ENCODE measurements around the gene MS4A8. TPM values are rescaled to one million over a fixed set of nuclear protein-coding genes. Genes with fewer than 3 reads are reported as not detected.

The MS4A8 gene
- total RNA-seq, 1 donor from 2014 or later = not detected

GRCh38 chr11:60741421-60741820 lies 42.0 kb downstream of the MS4A8 start:
- H3K27me3 Mint-ChIP-seq (ENCODE audit: low read depth) = peaks cover 23% of the 10 kb centered on the region
- no peak overlapping the region for H3K4me3 Mint-ChIP-seq
- TF ChIP-seq CTCF (IDR thresholded peaks at IDR 0.05; ENCODE audit: unreplicated experiment) = no peak
- no peak for DNase-seq (ENCODE audit: low spot score in 2 of 2, unreplicated experiment in 2 of 2)
- H3K9me3 Mint-ChIP-seq = peaks cover 14% of the 10 kb centered on the region
- H3K4me1 Mint-ChIP-seq = peaks cover 5% of the 10 kb centered on the region
- H3K27ac Mint-ChIP-seq = no peak overlapping the region
- H3K36me3 Mint-ChIP-seq = no peaks in the 10 kb centered on the region

- Mint-ChIP-seq H3K36me3 (no peaks in the 10 kb centered on the region), H3K4me1 (peaks cover 5% of the 10 kb centered on the region)
These were observed 43.6 kb downstream of the MS4A8 start for GRCh38 chr11:60743058-60743457.

GRCh38 chr11:60744114-60744513 lies 44.7 kb downstream of the MS4A8 start:
- DNase-seq (ENCODE audit: low spot score in 2 of 2, unreplicated experiment in 2 of 2) = no peak
- H3K27ac Mint-ChIP-seq = no peak overlapping the region
- H3K27me3 Mint-ChIP-seq (ENCODE audit: low read depth) = peaks cover 5% of the 10 kb centered on the region
- no peak for TF ChIP-seq CTCF (IDR thresholded peaks at IDR 0.05; ENCODE audit: unreplicated experiment)
- H3K36me3 Mint-ChIP-seq = no peaks in the 10 kb centered on the region
- H3K9me3 Mint-ChIP-seq = peaks cover 14% of the 10 kb centered on the region
- no peak overlapping the region for H3K4me3 Mint-ChIP-seq
- peaks cover 5% of the 10 kb centered on the region for H3K4me1 Mint-ChIP-seq

More at GRCh38 chr11:60743058-60743457, 43.6 kb downstream of the MS4A8 start:
- no peak for DNase-seq (ENCODE audit: low spot score in 2 of 2, unreplicated experiment in 2 of 2)
- Mint-ChIP-seq H3K27me3 (ENCODE audit: low read depth) (peaks cover 12% of the 10 kb centered on the region), H3K4me3 (no peak overlapping the region), H3K9me3 (peaks cover 14% of the 10 kb centered on the region), H3K27ac (no peak overlapping the region)
- no peak for TF ChIP-seq CTCF (IDR thresholded peaks at IDR 0.05; ENCODE audit: unreplicated experiment)

- H3K27me3 Mint-ChIP-seq (ENCODE audit: low read depth) = peaks cover 12% of the 10 kb centered on the region
- H3K4me3 Mint-ChIP-seq = no peak overlapping the region
- no peaks in the 10 kb centered on the region for H3K36me3 Mint-ChIP-seq
- H3K4me1 Mint-ChIP-seq = peaks cover 5% of the 10 kb centered on the region
- peaks cover 6% of the 10 kb centered on the region for H3K9me3 Mint-ChIP-seq
- no peak for TF ChIP-seq CTCF (IDR thresholded peaks at IDR 0.05; ENCODE audit: unreplicated experiment)
- DNase-seq (ENCODE audit: low spot score in 2 of 2, unreplicated experiment in 2 of 2) = no peak
- H3K27ac Mint-ChIP-seq = no peak overlapping the region
These were observed 48.0 kb downstream of the MS4A8 start for GRCh38 chr11:60747359-60747873.

GRCh38 chr11:60748225-60748624 lies 48.8 kb downstream of the MS4A8 start:
- peaks cover 16% of the 10 kb centered on the region for H3K27me3 Mint-ChIP-seq (ENCODE audit: low read depth)
- H3K36me3 Mint-ChIP-seq = no peaks in the 10 kb centered on the region
- TF ChIP-seq CTCF (IDR thresholded peaks at IDR 0.05; ENCODE audit: unreplicated experiment) = no peak
- H3K9me3 Mint-ChIP-seq = no peaks in the 10 kb centered on the region
- H3K4me3 Mint-ChIP-seq = no peak overlapping the region
- no peak overlapping the region for H3K27ac Mint-ChIP-seq
- peaks cover 5% of the 10 kb centered on the region for H3K4me1 Mint-ChIP-seq
- DNase-seq (ENCODE audit: low spot score in 2 of 2, unreplicated experiment in 2 of 2) = no peak

- DNase-seq (ENCODE audit: low spot score in 2 of 2, unreplicated experiment in 2 of 2) = no peak
- Mint-ChIP-seq H3K4me3 (no peak overlapping the region), H3K36me3 (no peaks in the 10 kb centered on the region), H3K9me3 (no peaks in the 10 kb centered on the region), H3K27me3 (ENCODE audit: low read depth) (peaks cover 19% of the 10 kb centered on the region), H3K4me1 (peaks cover 5% of the 10 kb centered on the region), H3K27ac (no peak overlapping the region)
- TF ChIP-seq CTCF (IDR thresholded peaks at IDR 0.05; ENCODE audit: unreplicated experiment) = no peak
These were observed 49.4 kb downstream of the MS4A8 start for GRCh38 chr11:60748821-60749220.

Measured in mesothelial cell of epicardium (in vitro differentiated cells).